Measurements from ENCODE around the gene PUM1.

DNA sequence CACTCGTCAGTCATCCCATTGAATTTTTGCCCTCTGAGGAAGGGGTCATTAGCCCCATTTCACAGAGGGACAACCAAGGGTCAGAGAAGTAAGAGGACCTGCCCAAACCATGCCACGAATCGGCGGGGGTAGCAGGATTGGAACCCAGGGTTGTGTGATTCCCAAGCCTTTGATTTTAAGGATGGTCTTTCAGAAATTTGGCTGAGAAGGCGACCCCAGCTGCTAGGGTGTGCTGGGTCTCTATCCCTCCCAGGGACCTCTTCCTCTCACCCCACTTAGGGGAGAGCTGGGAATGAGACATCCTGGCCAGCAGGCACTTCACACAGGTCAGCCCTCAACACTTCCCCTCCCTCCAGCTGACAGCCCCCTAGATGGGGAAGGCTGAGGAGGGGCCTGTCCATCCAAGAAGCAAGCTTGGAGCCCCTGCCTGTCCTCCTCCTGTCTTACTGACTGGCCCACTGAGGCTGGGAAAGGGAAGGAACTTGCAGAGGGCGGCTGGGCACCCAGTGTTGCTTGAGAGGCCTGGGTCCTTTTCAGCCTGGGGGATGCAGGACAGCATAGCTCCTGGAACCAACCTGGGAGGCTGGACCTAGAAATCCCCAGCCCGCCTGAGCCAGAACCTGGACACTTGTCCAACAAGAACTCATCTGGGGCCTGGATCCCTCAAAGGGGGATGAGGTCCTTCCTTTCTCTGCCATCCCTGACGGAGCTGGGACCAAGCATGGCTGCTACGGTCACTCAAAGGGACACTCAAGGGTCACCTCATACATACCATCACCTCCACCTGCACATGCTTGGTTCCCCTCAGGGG is 158.7 kb downstream of the PUM1 start:
- TF ChIP-seq CTCF (IDR thresholded peaks at IDR 0.05), result no peak
- TF ChIP-seq POLR2AphosphoS5 (IDR thresholded peaks at IDR 0.05; ENCODE audit: insufficient read depth in 1 of 2, low read depth in 1 of 2), result no peak

All from vagina (tissue), 2 donors.